ENCODE data around the gene COL4A4.

DNA sequence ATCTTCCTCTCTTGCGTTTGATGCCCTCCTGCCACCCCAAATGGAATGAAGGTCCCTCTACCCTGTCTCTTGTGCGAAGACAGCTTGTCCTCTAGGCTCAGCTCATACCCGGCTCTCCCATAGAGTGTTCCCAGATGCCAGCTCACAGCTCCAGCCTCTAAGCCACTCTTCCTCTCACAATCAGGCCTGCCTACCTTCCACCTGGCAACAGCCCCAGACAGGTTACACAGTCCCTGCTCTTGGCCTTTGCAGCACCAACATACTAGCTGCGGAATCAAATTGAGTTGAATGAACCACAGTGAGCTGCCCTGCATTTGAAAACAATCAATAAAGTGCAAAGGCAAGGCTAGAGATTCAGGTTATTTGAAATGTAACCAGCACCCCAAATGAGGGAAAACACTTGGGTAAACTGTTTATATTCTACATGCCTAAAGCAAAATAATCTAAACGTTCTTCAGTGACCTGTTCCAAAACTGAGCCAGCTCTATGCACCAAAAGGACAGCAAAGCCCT, 105.1 kb downstream of the COL4A4 start:
- TF ChIP-seq, protein P1, sequence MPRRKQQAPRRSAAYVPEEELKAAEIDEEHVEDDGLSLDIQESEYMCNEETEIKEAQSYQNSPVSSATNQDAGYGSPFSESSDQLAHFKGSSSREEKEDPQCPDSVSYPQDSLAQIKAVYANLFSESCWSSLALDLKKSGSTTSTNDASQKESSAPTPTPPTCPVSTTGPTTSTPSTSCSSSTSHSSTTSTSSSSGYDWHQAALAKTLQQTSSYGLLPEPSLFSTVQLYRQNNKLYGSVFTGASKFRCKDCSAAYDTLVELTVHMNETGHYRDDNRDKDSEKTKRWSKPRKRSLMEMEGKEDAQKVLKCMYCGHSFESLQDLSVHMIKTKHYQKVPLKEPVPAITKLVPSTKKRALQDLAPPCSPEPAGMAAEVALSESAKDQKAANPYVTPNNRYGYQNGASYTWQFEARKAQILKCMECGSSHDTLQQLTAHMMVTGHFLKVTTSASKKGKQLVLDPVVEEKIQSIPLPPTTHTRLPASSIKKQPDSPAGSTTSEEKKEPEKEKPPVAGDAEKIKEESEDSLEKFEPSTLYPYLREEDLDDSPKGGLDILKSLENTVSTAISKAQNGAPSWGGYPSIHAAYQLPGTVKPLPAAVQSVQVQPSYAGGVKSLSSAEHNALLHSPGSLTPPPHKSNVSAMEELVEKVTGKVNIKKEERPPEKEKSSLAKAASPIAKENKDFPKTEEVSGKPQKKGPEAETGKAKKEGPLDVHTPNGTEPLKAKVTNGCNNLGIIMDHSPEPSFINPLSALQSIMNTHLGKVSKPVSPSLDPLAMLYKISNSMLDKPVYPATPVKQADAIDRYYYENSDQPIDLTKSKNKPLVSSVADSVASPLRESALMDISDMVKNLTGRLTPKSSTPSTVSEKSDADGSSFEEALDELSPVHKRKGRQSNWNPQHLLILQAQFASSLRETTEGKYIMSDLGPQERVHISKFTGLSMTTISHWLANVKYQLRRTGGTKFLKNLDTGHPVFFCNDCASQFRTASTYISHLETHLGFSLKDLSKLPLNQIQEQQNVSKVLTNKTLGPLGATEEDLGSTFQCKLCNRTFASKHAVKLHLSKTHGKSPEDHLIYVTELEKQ (tag by site-specific recombination; IDR thresholded peaks at IDR 0.05; ENCODE audit: borderline replicate concordance) = no peak
- TF ChIP-seq SCRT1 (tag by site-specific recombination; IDR thresholded peaks at IDR 0.05; ENCODE audit: borderline replicate concordance) (no peak), ZNF423 (tag by site-specific recombination; IDR thresholded peaks at IDR 0.05) (no peak), ZNF670 (tag by site-specific recombination; IDR thresholded peaks at IDR 0.05; ENCODE audit: low read depth) (no peak), ZNF529 (tag by site-specific recombination; IDR thresholded peaks at IDR 0.05; ENCODE audit: insufficient replicate concordance) (no peak)
- TF ChIP-seq, protein P2, sequence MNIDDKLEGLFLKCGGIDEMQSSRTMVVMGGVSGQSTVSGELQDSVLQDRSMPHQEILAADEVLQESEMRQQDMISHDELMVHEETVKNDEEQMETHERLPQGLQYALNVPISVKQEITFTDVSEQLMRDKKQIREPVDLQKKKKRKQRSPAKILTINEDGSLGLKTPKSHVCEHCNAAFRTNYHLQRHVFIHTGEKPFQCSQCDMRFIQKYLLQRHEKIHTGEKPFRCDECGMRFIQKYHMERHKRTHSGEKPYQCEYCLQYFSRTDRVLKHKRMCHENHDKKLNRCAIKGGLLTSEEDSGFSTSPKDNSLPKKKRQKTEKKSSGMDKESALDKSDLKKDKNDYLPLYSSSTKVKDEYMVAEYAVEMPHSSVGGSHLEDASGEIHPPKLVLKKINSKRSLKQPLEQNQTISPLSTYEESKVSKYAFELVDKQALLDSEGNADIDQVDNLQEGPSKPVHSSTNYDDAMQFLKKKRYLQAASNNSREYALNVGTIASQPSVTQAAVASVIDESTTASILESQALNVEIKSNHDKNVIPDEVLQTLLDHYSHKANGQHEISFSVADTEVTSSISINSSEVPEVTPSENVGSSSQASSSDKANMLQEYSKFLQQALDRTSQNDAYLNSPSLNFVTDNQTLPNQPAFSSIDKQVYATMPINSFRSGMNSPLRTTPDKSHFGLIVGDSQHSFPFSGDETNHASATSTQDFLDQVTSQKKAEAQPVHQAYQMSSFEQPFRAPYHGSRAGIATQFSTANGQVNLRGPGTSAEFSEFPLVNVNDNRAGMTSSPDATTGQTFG (tag by site-specific recombination; IDR thresholded peaks at IDR 0.05; ENCODE audit: borderline replicate concordance) = no peak
- TF ChIP-seq, protein P3, sequence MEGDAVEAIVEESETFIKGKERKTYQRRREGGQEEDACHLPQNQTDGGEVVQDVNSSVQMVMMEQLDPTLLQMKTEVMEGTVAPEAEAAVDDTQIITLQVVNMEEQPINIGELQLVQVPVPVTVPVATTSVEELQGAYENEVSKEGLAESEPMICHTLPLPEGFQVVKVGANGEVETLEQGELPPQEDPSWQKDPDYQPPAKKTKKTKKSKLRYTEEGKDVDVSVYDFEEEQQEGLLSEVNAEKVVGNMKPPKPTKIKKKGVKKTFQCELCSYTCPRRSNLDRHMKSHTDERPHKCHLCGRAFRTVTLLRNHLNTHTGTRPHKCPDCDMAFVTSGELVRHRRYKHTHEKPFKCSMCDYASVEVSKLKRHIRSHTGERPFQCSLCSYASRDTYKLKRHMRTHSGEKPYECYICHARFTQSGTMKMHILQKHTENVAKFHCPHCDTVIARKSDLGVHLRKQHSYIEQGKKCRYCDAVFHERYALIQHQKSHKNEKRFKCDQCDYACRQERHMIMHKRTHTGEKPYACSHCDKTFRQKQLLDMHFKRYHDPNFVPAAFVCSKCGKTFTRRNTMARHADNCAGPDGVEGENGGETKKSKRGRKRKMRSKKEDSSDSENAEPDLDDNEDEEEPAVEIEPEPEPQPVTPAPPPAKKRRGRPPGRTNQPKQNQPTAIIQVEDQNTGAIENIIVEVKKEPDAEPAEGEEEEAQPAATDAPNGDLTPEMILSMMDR (tag by site-specific recombination; IDR thresholded peaks at IDR 0.05) = no peak
- TF ChIP-seq, protein P4, sequence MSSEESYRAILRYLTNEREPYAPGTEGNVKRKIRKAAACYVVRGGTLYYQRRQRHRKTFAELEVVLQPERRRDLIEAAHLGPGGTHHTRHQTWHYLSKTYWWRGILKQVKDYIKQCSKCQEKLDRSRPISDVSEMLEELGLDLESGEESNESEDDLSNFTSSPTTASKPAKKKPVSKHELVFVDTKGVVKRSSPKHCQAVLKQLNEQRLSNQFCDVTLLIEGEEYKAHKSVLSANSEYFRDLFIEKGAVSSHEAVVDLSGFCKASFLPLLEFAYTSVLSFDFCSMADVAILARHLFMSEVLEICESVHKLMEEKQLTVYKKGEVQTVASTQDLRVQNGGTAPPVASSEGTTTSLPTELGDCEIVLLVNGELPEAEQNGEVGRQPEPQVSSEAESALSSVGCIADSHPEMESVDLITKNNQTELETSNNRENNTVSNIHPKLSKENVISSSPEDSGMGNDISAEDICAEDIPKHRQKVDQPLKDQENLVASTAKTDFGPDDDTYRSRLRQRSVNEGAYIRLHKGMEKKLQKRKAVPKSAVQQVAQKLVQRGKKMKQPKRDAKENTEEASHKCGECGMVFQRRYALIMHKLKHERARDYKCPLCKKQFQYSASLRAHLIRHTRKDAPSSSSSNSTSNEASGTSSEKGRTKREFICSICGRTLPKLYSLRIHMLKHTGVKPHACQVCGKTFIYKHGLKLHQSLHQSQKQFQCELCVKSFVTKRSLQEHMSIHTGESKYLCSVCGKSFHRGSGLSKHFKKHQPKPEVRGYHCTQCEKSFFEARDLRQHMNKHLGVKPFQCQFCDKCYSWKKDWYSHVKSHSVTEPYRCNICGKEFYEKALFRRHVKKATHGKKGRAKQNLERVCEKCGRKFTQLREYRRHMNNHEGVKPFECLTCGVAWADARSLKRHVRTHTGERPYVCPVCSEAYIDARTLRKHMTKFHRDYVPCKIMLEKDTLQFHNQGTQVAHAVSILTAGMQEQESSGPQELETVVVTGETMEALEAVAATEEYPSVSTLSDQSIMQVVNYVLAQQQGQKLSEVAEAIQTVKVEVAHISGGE (tag by site-specific recombination; conservative IDR thresholded peaks at IDR 0.05; ENCODE audit: low read depth) = no peak

Measured in HEK293 (cell line).